Skeletal muscle satellite cell (primary cell): ENCODE measurements around the gene FOXP3.

Experiments
- H3K27me3 ChIP-seq: 2 replicates; pipeline ENCODE4 v1.7.0; 2013; ENCODE audit warnings: low read length; ENCODE audit not compliant: control insufficient read depth, insufficient read depth
- H3K36me3 ChIP-seq: 2 replicates; pipeline ENCODE4 v1.7.0; 2013; ENCODE audit warnings: mild to moderate bottlenecking, control low read depth, low read length; ENCODE audit not compliant: insufficient read depth
- H3K4me1 ChIP-seq: 2 replicates; pipeline ENCODE4 v1.7.0; 2013; ENCODE audit warnings: low read length; ENCODE audit not compliant: control insufficient read depth, insufficient read depth
- H3K4me2 ChIP-seq: 2 replicates; pipeline ENCODE4 v1.7.0; 2013; ENCODE audit warnings: mild to moderate bottlenecking, low read length
- H3K4me3 ChIP-seq: 2 replicates; pipeline ENCODE4 v1.7.0; 2013; ENCODE audit warnings: low read length
- H3K9ac ChIP-seq: 2 replicates; pipeline ENCODE4 v1.7.0; 2013; ENCODE audit warnings: mild to moderate bottlenecking, low read depth, low read length, moderate library complexity
- H3K9me3 ChIP-seq: replicated peaks from 2 replicates; pipeline ENCODE4 v1.7.0; 2013; ENCODE audit warnings: mild to moderate bottlenecking, control low read depth, low read length

FOXP3 gene

DNA sequence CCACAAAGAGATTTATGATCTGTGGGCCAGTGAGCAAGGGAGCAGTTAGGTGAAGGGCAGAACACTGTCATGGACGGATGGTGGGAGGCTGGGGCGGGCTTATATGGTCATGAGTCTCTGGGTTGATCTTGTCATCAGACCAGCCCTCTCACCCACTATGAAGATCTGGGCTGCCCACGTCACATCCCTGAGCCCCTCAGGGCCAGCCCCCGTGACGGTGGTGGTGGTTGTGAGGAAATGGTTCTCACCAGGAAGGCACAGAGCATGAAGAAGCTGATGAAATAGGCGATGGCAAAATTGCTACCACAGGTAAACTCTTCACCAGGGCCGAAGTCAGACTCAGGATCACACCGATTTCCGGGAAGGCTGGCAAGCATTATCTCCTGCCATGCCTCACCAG lies 53.4 kb downstream of the FOXP3 start:
- no peak overlapping the region for H3K4me3 ChIP-seq

DNA sequence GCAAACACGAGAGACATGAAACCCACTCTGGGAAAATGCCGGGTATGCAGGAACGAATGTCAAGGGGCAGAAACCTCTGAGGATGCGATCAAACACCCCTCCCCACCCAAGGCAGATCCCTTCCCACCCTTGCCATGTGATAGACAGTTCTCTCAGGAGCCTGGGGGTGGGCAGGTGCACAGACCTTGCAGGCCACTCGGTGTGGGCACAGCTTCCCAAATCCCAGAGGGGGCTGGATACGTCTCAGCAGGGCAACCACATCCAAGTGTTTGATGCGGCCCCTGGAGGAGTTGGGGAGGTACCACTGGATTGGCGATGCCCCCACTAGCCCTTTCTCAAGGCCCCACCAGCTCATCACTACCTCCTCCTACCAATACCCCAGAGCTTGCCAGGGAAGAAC lies 54.1 kb downstream of the FOXP3 start:
- Histone ChIP-seq H3K4me2 (no peak overlapping the region), H3K4me3 (no peak overlapping the region), H3K4me1 (no peaks in the 10 kb centered on the region)

More for the DNA sequence above, 53.4 kb downstream of the FOXP3 start:
- no peak overlapping the region for H3K4me2 ChIP-seq
- H3K4me1 ChIP-seq = no peaks in the 10 kb centered on the region
- H3K27me3 ChIP-seq = peaks cover 7% of the 10 kb centered on the region
- no peak overlapping the region for H3K9ac ChIP-seq
- H3K9me3 ChIP-seq = no peaks in the 10 kb centered on the region
- no peaks in the 10 kb centered on the region for H3K36me3 ChIP-seq

GRCh38 chrX:49209434-49210251 lies 54.9 kb downstream of the FOXP3 start:
- no peak overlapping the region for H3K4me2 ChIP-seq
- no peaks in the 10 kb centered on the region for H3K4me1 ChIP-seq
- no peak overlapping the region for H3K9ac ChIP-seq
- no peaks in the 10 kb centered on the region for H3K36me3 ChIP-seq
- H3K27me3 ChIP-seq = peaks cover 7% of the 10 kb centered on the region
- no peak overlapping the region for H3K4me3 ChIP-seq
- H3K9me3 ChIP-seq = no peaks in the 10 kb centered on the region

More for the DNA sequence above, 54.1 kb downstream of the FOXP3 start:
- Histone ChIP-seq H3K9me3 (no peaks in the 10 kb centered on the region), H3K36me3 (no peaks in the 10 kb centered on the region), H3K27me3 (peaks cover 7% of the 10 kb centered on the region), H3K9ac (no peak overlapping the region)

- H3K9me3 ChIP-seq = no peaks in the 10 kb centered on the region
- H3K4me3 ChIP-seq = no peak overlapping the region
- no peaks in the 10 kb centered on the region for H3K36me3 ChIP-seq
- peaks cover 7% of the 10 kb centered on the region for H3K27me3 ChIP-seq
- H3K9ac ChIP-seq = no peak overlapping the region
- H3K4me1 ChIP-seq = no peaks in the 10 kb centered on the region
- H3K4me2 ChIP-seq = no peak overlapping the region
Observed at GRCh38 chrX:49208399-49208798, 56.1 kb downstream of the FOXP3 start.

DNA sequence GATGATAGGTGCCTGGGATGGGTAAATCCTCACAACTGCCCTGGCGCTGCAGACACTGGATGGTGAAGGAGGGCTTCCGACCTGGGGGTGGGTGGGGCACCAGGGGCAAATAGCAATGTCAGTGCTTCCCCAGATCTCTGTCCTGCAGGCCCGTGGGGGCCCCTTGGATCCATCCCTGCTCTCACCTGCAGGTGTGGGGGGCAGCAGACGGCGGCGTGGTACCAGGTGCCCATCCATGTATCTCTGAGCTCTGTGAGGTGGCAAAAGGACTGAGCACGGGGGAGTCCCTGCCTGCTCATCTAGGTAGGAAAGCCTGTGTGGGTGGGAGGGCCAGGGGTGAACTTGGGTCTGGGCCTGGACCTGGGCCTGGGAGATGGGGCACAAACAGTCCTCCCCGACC lies 58.0 kb downstream of the FOXP3 start:
- Histone ChIP-seq H3K36me3 (no peaks in the 10 kb centered on the region), H3K27me3 (peaks cover 7% of the 10 kb centered on the region), H3K4me2 (no peak overlapping the region), H3K9me3 (no peaks in the 10 kb centered on the region), H3K9ac (no peak overlapping the region), H3K4me3 (no peak overlapping the region), H3K4me1 (no peaks in the 10 kb centered on the region)

GRCh38 chrX:49205443-49205842 lies 59.1 kb downstream of the FOXP3 start:
- Histone ChIP-seq H3K4me2 (no peak overlapping the region), H3K4me3 (no peak overlapping the region), H3K36me3 (no peaks in the 10 kb centered on the region), H3K27me3 (peaks cover 4% of the 10 kb centered on the region), H3K9me3 (no peaks in the 10 kb centered on the region), H3K4me1 (peaks cover 2% of the 10 kb centered on the region), H3K9ac (no peak overlapping the region)

GRCh38 chrX:49204709-49205108 lies 59.8 kb downstream of the FOXP3 start:
- no peaks in the 10 kb centered on the region for H3K36me3 ChIP-seq
- H3K9ac ChIP-seq = no peak overlapping the region
- H3K4me2 ChIP-seq = no peak overlapping the region
- H3K4me3 ChIP-seq = no peak overlapping the region
- H3K9me3 ChIP-seq = no peaks in the 10 kb centered on the region
- H3K4me1 ChIP-seq = peaks cover 5% of the 10 kb centered on the region
- H3K27me3 ChIP-seq = no peaks in the 10 kb centered on the region

- Histone ChIP-seq H3K27me3 (no peaks in the 10 kb centered on the region), H3K36me3 (no peaks in the 10 kb centered on the region), H3K9ac (no peak overlapping the region), H3K9me3 (no peaks in the 10 kb centered on the region), H3K4me2 (no peak overlapping the region), H3K4me3 (no peak overlapping the region), H3K4me1 (peaks cover 5% of the 10 kb centered on the region)
Observed at GRCh38 chrX:49204017-49204416, 60.5 kb downstream of the FOXP3 start.

GRCh38 chrX:49203536-49203935 lies 61.0 kb downstream of the FOXP3 start:
- Histone ChIP-seq H3K36me3 (no peaks in the 10 kb centered on the region), H3K4me3 (no peak overlapping the region), H3K9ac (no peak overlapping the region), H3K27me3 (no peaks in the 10 kb centered on the region), H3K4me1 (peaks cover 5% of the 10 kb centered on the region), H3K9me3 (no peaks in the 10 kb centered on the region), H3K4me2 (no peak overlapping the region)

GRCh38 chrX:49202022-49202421 lies 62.5 kb downstream of the FOXP3 start:
- H3K4me1 ChIP-seq = peaks cover 5% of the 10 kb centered on the region
- no peaks in the 10 kb centered on the region for H3K27me3 ChIP-seq
- H3K9me3 ChIP-seq = no peaks in the 10 kb centered on the region
- no peaks in the 10 kb centered on the region for H3K36me3 ChIP-seq
- no peak overlapping the region for H3K4me2 ChIP-seq
- no peak overlapping the region for H3K9ac ChIP-seq
- H3K4me3 ChIP-seq = no peak overlapping the region
